NCI-H526 treated with DMSO at 0.1 percent for 48 hours (cell line): ENCODE measurements around the gene TRIM36.
A peak's percentile ranks its signal among the peaks of the same experiment; 100 is the strongest.

Experiments
- DNase-seq: peaks from one replicate; lab custom pipeline; 2025; lab: John Stamatoyannopoulos, UW

The TRIM36 gene

DNA sequence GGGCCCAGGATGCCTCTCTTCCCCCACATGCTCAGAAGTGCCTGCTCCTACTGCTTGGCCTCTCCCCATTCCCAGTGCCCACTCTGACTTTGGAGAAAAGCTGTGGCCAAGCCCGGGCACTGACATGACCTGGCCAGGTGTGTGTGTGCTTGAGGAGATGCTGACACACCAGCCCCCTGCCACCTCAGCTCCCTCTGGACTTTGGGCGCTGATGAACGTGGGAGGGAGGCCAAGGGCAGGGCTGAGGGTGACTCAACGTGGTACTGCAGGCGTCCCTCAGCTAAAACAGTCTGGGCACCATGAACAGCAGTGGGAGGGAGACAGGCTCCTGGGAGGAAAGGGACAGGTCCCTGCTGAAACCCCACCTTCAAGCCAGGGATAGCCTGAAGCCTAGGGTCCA lies 3.9 kb downstream of the TRIM36 start:
- DNase-seq, result no peak

- peak; percentile 66 for DNase-seq
Measured at GRCh38 chr5:115160975-115161475, 8.7 kb downstream of the TRIM36 start.

GRCh38 chr5:115151208-115151805 lies 18.4 kb downstream of the TRIM36 start:
- no peak for DNase-seq

DNA sequence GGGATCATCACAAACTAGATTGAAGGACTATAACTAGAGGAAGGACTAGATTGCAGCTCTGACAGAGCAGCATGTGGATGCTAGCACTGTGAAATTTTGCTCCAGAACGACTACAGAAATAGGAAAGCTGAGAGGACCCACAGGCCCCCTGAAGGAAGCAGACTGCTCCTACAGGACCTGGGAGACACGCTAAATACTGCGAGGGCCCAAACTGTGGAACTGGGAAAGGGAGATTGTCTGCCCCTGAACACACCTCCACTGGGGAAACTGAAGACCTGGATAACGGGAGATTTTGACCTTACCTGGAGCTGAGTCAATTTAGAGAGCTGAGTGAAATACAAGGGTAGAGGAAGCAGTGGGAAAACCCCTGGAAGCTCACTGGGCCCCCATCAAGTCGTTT lies 19.2 kb downstream of the TRIM36 start:
- DNase-seq, result no peak

- no peak for DNase-seq
Measured at GRCh38 chr5:115147052-115147451, 22.7 kb downstream of the TRIM36 start.

DNA sequence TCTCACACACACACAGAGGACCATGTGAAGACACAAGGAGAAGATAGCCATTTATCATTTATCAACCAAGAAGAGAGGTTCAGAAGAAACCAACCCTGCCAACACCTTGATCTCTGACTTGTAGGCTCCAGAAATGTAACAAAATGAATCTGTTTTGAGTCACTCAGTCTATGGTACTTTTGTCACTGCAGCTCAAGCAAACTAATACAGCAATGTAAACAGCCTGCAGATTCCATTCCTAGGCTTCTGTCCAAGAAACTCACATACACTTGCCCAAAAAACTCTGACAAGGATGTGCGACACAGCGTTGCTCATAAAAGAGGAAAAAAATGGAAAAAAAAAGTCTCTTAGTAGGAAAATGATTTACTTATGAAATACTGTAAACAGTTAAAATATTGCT lies 33.4 kb downstream of the TRIM36 start:
- DNase-seq, result no peak

- no peak for DNase-seq
Measured at GRCh38 chr5:115132465-115132864, 37.2 kb downstream of the TRIM36 start.

DNA sequence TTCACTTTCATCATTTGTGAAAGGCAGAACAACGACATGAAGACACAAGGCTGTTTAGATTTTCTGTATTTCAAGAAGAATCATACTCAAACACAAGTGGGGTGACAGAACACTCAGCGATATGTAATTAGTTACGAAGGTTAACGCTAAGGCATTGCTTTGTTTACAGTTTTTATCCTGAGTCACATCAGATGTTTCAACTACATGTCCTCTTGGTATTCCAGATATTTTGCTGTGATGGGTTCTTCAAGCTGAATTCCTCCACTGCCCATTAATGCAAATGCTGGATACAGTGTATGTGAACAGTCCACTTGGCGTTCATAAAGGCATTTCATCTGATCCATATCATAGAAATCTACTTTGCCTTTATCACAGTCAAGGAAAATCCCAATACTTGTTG lies 43.4 kb downstream of the TRIM36 start:
- DNase-seq, result no peak

- no peak for DNase-seq
Measured at GRCh38 chr5:115124741-115125140, 45.0 kb downstream of the TRIM36 start.

- DNase-seq, result no peak
Measured at GRCh38 chr5:115116001-115116400, 53.7 kb downstream of the TRIM36 start.

DNA sequence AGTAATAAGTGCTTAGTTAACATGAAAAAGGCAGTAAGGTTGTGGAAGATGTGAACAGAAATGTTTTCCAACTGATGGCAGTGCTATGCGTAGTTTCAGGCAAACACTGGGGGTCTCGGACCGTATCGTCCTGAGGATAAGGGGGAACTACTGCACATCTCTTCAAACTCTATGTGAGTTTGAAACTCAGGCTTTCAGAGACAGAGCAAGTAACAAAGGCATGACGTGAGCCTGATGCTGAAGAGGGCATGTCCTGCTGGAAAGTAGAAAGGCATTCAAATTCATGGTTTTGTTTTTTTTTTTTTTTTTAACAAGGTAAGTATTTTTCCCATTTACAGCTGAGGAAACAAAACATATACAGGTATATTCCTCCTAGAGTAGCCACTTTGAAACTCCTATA lies 59.9 kb downstream of the TRIM36 start:
- no peak for DNase-seq

GRCh38 chr5:115109356-115109755 lies 60.4 kb downstream of the TRIM36 start:
- DNase-seq, result no peak

- DNase-seq, result no peak
Measured at GRCh38 chr5:115100319-115100955, 69.3 kb downstream of the TRIM36 start.

DNA sequence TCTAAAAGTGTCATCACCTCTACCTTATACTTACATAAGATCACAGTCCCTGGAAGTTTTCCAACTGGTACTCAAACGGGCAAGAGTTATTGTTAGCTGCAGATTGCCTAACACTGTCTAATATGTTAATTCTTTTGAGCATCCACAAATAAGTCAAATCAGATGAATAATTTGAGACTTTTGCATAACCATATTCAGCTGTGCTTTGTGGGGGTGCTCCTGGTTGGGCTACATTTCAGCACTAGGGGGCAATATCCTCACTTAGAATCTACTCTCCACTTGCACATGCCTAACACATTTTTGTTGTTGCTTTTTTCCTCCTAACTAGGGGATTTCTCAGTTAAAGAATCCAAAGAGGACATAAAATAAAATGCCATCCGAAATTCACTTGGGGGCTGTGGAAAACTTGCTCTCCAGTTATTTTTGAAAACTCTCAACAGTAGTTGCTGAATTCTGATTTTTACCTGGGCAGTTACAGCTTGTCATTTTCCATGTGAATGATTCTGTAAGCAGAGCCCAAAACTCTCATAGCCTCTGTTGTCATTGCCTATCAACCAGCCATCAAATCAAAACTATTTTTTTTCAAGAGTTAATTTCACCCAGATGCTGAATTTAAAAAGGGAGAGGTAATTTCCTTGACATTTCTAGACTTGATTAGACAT lies 71.5 kb downstream of the TRIM36 start:
- DNase-seq, result peak; percentile 63

- no peak for DNase-seq
Measured at GRCh38 chr5:115097236-115097635, 72.5 kb downstream of the TRIM36 start.

DNA sequence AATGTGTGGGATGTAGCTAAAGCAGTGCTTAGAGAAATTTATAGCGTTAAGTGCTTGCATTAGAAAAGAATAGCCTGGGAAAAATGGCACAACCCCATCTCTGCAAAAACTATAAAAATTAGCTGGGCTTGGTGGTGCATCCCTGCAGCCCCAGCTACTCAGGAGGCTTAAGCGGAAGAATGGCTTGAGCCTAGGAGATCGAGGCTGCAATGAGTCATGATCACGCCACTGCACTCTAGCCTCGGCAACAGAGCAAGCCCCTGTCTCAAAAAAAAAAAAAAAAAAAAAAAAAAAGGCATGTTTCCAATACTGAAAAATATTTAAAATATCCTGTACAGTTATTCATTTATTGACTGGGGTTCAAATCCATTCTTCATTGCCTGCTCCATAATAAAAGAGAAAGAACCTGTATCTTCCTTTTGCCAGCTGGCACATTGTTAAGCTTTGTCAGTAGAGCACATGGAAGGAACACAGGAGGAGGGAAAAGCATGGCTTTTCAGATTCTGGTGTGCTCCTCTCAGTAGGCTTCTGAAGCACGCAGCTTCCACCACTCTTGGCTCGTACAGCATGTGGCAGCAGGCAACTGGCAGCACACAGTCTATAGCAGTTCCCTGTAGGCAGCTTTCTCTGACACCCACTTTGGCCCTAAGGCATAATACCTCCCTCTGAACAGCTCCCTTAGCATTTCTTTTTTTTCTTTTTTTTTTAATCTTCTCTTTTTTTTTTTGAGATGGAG lies 73.5 kb downstream of the TRIM36 start:
- no peak for DNase-seq

GRCh38 chr5:115087951-115088350 lies 81.8 kb downstream of the TRIM36 start:
- DNase-seq, result no peak

DNA sequence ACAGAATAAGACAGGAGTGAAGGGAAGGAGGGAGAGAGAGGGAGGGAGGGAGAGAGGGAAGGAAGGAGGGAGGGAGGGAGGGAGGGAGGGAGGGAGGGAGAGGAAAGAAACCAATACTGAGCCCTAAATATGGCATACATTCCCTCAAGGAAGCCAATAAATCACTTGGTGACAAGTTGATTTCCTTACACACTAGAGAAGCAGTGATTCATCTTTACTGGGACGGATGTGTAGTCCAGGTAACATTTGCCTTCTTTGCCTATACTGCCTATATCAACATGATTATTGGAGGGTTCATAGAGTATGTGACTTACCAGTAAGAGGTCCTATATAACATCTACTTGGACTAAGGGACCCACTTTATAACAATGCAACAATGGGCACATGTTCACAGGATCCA lies 83.2 kb downstream of the TRIM36 start:
- DNase-seq, result no peak

GRCh38 chr5:115084246-115084793 lies 85.4 kb downstream of the TRIM36 start:
- DNase-seq, result no peak

DNA sequence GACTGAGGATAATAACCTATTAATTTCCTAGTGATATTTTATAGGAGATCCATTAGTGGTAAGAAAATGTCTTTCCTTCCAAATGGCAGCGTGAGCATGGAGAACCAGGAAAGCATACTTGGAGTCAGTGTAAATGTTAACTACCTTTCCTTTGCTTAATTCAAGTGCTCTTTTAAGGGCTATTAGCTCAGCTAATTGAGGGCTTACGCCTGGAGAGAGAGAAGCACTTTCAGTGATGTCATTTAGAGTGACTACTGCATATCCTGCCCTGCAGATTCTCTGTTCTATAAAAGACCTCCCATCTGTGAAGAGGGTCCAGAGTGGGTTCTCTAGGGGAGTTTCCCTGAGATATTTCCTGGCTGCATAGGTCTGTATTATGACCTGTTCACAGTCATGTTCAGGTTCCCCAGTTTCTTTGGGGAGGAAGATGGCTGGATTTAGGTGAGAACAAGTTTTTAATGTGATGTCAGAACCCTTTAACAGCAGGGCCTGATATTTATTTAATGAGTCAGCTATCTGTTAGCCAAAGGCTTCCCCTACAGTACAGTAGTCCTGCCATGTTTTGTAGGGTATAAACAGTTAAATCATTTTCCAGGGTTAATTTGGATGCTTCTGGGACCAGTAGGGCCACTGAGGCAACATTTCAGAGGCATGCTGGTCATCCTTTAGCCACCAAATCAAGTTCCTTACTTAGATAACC lies 89.6 kb downstream of the TRIM36 start:
- DNase-seq, result no peak
